ENCODE data around the gene CEPT1. TPM values are rescaled to one million over a fixed set of nuclear protein-coding genes. Genes with fewer than 3 reads are reported as not detected.

The CEPT1 gene
- total RNA-seq, 1 experiment from 2014 or later: 29.3 TPM

- TF ChIP-seq HMGXB4 (CRISPR knock-in tag; IDR thresholded peaks at IDR 0.05): peak; percentile 63; the same call in 1 of the 2 replicates
Measured at GRCh38 chr1:111204201-111204982, 64.4 kb downstream of the CEPT1 start (continued).

- TF ChIP-seq MLX (CRISPR knock-in tag; IDR thresholded peaks at IDR 0.05): no peak
- TF ChIP-seq SOX15 (CRISPR knock-in tag; IDR thresholded peaks at IDR 0.05): no peak
- no peak for TF ChIP-seq ERG (CRISPR knock-in tag; IDR thresholded peaks at IDR 0.05)
- TF ChIP-seq CDX4 (CRISPR knock-in tag; IDR thresholded peaks at IDR 0.05; ENCODE audit: borderline replicate concordance): no peak
- TF ChIP-seq ATF1 (CRISPR knock-in tag; IDR thresholded peaks at IDR 0.05): no peak
- no peak for TF ChIP-seq HMGXB4 (CRISPR knock-in tag; IDR thresholded peaks at IDR 0.05)
- TF ChIP-seq NFYB (CRISPR knock-in tag; conservative IDR thresholded peaks at IDR 0.05; ENCODE audit: low read depth): no peak
- TF ChIP-seq E2F1 (CRISPR knock-in tag; IDR thresholded peaks at IDR 0.05): no peak
- no peak for TF ChIP-seq CBFB (CRISPR knock-in tag; IDR thresholded peaks at IDR 0.05; ENCODE audit: low read depth)
- no peak for TF ChIP-seq CTCF (IDR thresholded peaks at IDR 0.05)
- TF ChIP-seq ZNF138 (CRISPR knock-in tag; conservative IDR thresholded peaks at IDR 0.05): no peak
- no peak for TF ChIP-seq ETV6 (CRISPR knock-in tag; IDR thresholded peaks at IDR 0.05)
- TF ChIP-seq FOXK1 (CRISPR knock-in tag; IDR thresholded peaks at IDR 0.05): no peak
- TF ChIP-seq MAX (CRISPR knock-in tag; IDR thresholded peaks at IDR 0.05): no peak
- no peak for TF ChIP-seq GABPB1 (CRISPR knock-in tag; IDR thresholded peaks at IDR 0.05)
- TF ChIP-seq ZBTB43 (CRISPR knock-in tag; IDR thresholded peaks at IDR 0.05): no peak
Measured at GRCh38 chr1:111204983-111205713, 65.1 kb downstream of the CEPT1 start.

More at GRCh38 chr1:111204983-111205713, 65.1 kb downstream of the CEPT1 start:
- Mint-ChIP-seq H3K36me3 (no peaks in the 10 kb centered on the region), H3K27ac (no peak overlapping the region), H3K4me3 (peak overlapping the region; percentile 62), H3K27me3 (ENCODE audit: low read depth) (peaks cover 55% of the 10 kb centered on the region), H3K4me1 (peaks cover 26% of the 10 kb centered on the region), H3K9me3 (no peaks in the 10 kb centered on the region)
- ATAC-seq (no peak), DNase-seq (ENCODE audit: low spot score) (no peak)
- POLR2A ChIA-PET: no interaction called here
- CTCF ChIA-PET: no interaction called here
